ENCODE results near the gene WDR7.

GRCh38 chr18:56900195-56901094 is 249.3 kb downstream of the WDR7 start:
- TF ChIP-seq SRF (IDR thresholded peaks at IDR 0.05; ENCODE audit: low read depth) (no peak), CTCF (IDR thresholded peaks at IDR 0.05 in 2 of 3, conservative IDR thresholded peaks at IDR 0.05 in 1 of 3; ENCODE audit: borderline replicate concordance in 1 of 3, insufficient read depth in 1 of 3, low read depth in 2 of 3, low read length in 2 of 3) (no peak), RAD21 (IDR thresholded peaks at IDR 0.05; ENCODE audit: low read depth) (no peak), EZH2 (IDR thresholded peaks at IDR 0.05) (no peak), ZFX (IDR thresholded peaks at IDR 0.05) (no peak), ZNF274 (IDR thresholded peaks at IDR 0.05; ENCODE audit: low read depth, low read length) (no peak), MAX (IDR thresholded peaks at IDR 0.05) (no peak)
